SK-N-SH treated with all-trans-retinoic acid at 6 μM for 48 hours (cell line): ENCODE measurements around the gene PRKCZ.

Source experiments
- ATAC-seq: fragments of 200-7000 bp; cut with Tn5 transposase; 3 replicates; pipeline ENCODE4 v1.9.1; 2020; ENCODE audit warnings: mild to moderate bottlenecking, moderate library complexity
- ARNTL ChIP-seq: fragments of 450-650 bp; formaldehyde crosslinking; IDR thresholded peaks from 2 replicates; pipeline ENCODE4 v1.5.0; 2020; ENCODE audit warnings: low read depth, mild to moderate bottlenecking, moderate library complexity, borderline replicate concordance
- BACH2 ChIP-seq: fragments of 250-450 bp; sonication (Bioruptor Pico); IDR thresholded peaks from 2 replicates; pipeline ENCODE4 v1.9.0; 2021; ENCODE audit warnings: mild to moderate bottlenecking, borderline replicate concordance
- CREB5 ChIP-seq: fragments of 250-450 bp; sonication (Bioruptor Pico); IDR thresholded peaks from 2 replicates; pipeline ENCODE4 v1.5.1; 2020; ENCODE audit warnings: low read depth, mild to moderate bottlenecking, moderate library complexity
- CSDC2 ChIP-seq: fragments of 250-450 bp; sonication (Bioruptor Pico); IDR thresholded peaks from 2 replicates; pipeline ENCODE4 v1.5.0; 2020; ENCODE audit warnings: mild to moderate bottlenecking, moderate library complexity
- CSRNP3 ChIP-seq: fragments of 250-450 bp; sonication (Bioruptor Pico); IDR thresholded peaks from 2 replicates; pipeline ENCODE4 v1.5.1; 2021; ENCODE audit warnings: mild to moderate bottlenecking, moderate library complexity
- ESRRG ChIP-seq: fragments of 250-450 bp; sonication (Bioruptor Pico); IDR thresholded peaks from 2 replicates; pipeline ENCODE4 v1.6.1; 2021; ENCODE audit warnings: mild to moderate bottlenecking
- GLIS3 ChIP-seq: fragments of 250-450 bp; sonication (Bioruptor Pico); IDR thresholded peaks from 2 replicates; pipeline ENCODE4 v1.5.0; 2020; ENCODE audit warnings: mild to moderate bottlenecking, moderate library complexity
- ISL1 ChIP-seq: fragments of 250-450 bp; sonication (Bioruptor Pico); IDR thresholded peaks from 2 replicates; pipeline ENCODE4 v2.1.2; 2022; ENCODE audit warnings: mild to moderate bottlenecking, moderate library complexity
- OSR1 ChIP-seq: fragments of 250-450 bp; sonication (Bioruptor Pico); IDR thresholded peaks from 2 replicates; pipeline ENCODE4 v1.8.0; 2022; ENCODE audit warnings: moderate library complexity, mild to moderate bottlenecking, inconsistent platforms
- POU6F1 ChIP-seq: fragments of 250-450 bp; sonication (Bioruptor Pico); IDR thresholded peaks from 2 replicates; pipeline ENCODE4 v1.8.0; 2021; ENCODE audit warnings: low read depth, mild to moderate bottlenecking, moderate library complexity, borderline replicate concordance
- PPARA ChIP-seq: fragments of 250-450 bp; sonication (Bioruptor Pico); IDR thresholded peaks from 2 replicates; pipeline ENCODE4 v1.5.0; 2020; ENCODE audit warnings: mild to moderate bottlenecking, borderline replicate concordance
- RARB ChIP-seq: fragments of 250-450 bp; sonication (Bioruptor Pico); IDR thresholded peaks from 2 replicates; pipeline ENCODE4 v1.8.0; 2021; ENCODE audit warnings: mild to moderate bottlenecking, moderate library complexity
- SNAI2 ChIP-seq: fragments of 250-450 bp; sonication (Bioruptor Pico); IDR thresholded peaks from 2 replicates; pipeline ENCODE4 v1.5.0; 2020; ENCODE audit warnings: mild to moderate bottlenecking, moderate library complexity
- TCF4 ChIP-seq: fragments of 250-450 bp; sonication (Bioruptor Pico); IDR thresholded peaks from 2 replicates; pipeline ENCODE4 v1.8.0; 2021; ENCODE audit warnings: mild to moderate bottlenecking, moderate library complexity, borderline replicate concordance
- ZC3H10 ChIP-seq: fragments of 250-450 bp; sonication (Bioruptor Pico); IDR thresholded peaks from 2 replicates; pipeline ENCODE4 v1.5.1; 2021; ENCODE audit warnings: mild to moderate bottlenecking, moderate library complexity
- ZFP3 ChIP-seq: fragments of 250-450 bp; sonication (Bioruptor Pico); IDR thresholded peaks from 2 replicates; pipeline ENCODE4 v1.5.0; 2020; ENCODE audit warnings: mild to moderate bottlenecking, moderate library complexity
- ZFP30 ChIP-seq: fragments of 450-650 bp; formaldehyde crosslinking; IDR thresholded peaks from 2 replicates; pipeline ENCODE4 v1.5.0; 2022; ENCODE audit warnings: mild to moderate bottlenecking, moderate library complexity
- ZNF565 ChIP-seq: fragments of 450-650 bp; formaldehyde crosslinking; conservative IDR thresholded peaks from 2 replicates; pipeline ENCODE4 v1.5.0; 2020; ENCODE audit warnings: low read depth, mild to moderate bottlenecking, moderate library complexity
- ZNF8 ChIP-seq: fragments of 450-650 bp; formaldehyde crosslinking; IDR thresholded peaks from 2 replicates; pipeline ENCODE4 v1.5.0; 2020; ENCODE audit warnings: mild to moderate bottlenecking, moderate library complexity
- TF ChIP-seq, protein P1 (sequence below): fragments of 250-450 bp; sonication (Bioruptor Pico); IDR thresholded peaks from 2 replicates; pipeline ENCODE4 v1.8.0; 2020; ENCODE audit warnings: mild to moderate bottlenecking, moderate library complexity, borderline replicate concordance

Gene PRKCZ

GRCh38 chr1:2099886-2100779, 49.9 kb downstream of the PRKCZ start (continued):
- TF ChIP-seq, protein P1, sequence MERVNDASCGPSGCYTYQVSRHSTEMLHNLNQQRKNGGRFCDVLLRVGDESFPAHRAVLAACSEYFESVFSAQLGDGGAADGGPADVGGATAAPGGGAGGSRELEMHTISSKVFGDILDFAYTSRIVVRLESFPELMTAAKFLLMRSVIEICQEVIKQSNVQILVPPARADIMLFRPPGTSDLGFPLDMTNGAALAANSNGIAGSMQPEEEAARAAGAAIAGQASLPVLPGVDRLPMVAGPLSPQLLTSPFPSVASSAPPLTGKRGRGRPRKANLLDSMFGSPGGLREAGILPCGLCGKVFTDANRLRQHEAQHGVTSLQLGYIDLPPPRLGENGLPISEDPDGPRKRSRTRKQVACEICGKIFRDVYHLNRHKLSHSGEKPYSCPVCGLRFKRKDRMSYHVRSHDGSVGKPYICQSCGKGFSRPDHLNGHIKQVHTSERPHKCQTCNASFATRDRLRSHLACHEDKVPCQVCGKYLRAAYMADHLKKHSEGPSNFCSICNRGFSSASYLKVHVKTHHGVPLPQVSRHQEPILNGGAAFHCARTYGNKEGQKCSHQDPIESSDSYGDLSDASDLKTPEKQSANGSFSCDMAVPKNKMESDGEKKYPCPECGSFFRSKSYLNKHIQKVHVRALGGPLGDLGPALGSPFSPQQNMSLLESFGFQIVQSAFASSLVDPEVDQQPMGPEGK (CRISPR knock-in tag), result no peak
- TF ChIP-seq ZNF565 (CRISPR knock-in tag) (no peak), SNAI2 (CRISPR knock-in tag) (no peak), ESRRG (CRISPR knock-in tag) (no peak), ZC3H10 (CRISPR knock-in tag) (no peak), PPARA (no peak), ISL1 (CRISPR knock-in tag) (no peak), ARNTL (CRISPR knock-in tag) (no peak)

- TF ChIP-seq ZFP3 (CRISPR knock-in tag), result no peak
- no peak for TF ChIP-seq PPARA
- TF ChIP-seq OSR1 (CRISPR knock-in tag), result no peak
- no peak for TF ChIP-seq ZC3H10 (CRISPR knock-in tag)
- TF ChIP-seq, protein P1 (CRISPR knock-in tag), result no peak
- no peak for TF ChIP-seq ARNTL (CRISPR knock-in tag)
- TF ChIP-seq ISL1 (CRISPR knock-in tag), result no peak
- no peak for TF ChIP-seq TCF4
- no peak for TF ChIP-seq ZFP30 (CRISPR knock-in tag)
- TF ChIP-seq GLIS3 (CRISPR knock-in tag), result no peak
- TF ChIP-seq CSRNP3 (CRISPR knock-in tag), result no peak
- no peak for TF ChIP-seq BACH2 (CRISPR knock-in tag)
- ATAC-seq, result no peak
Observed at GRCh38 chr1:2100780-2101108, 50.5 kb downstream of the PRKCZ start.

- TF ChIP-seq ARNTL (CRISPR knock-in tag) (no peak), ZFP30 (CRISPR knock-in tag) (no peak), RARB (CRISPR knock-in tag) (no peak), TCF4 (no peak), POU6F1 (CRISPR knock-in tag) (no peak), ZNF565 (CRISPR knock-in tag) (no peak), ZNF8 (CRISPR knock-in tag) (no peak), CSDC2 (CRISPR knock-in tag) (no peak), SNAI2 (CRISPR knock-in tag) (no peak), PPARA (no peak), ISL1 (CRISPR knock-in tag) (no peak), CREB5 (no peak), ESRRG (CRISPR knock-in tag) (no peak), CSRNP3 (CRISPR knock-in tag) (no peak), ZC3H10 (CRISPR knock-in tag) (no peak)
- TF ChIP-seq, protein P1 (CRISPR knock-in tag), result no peak
- no peak for ATAC-seq
Observed at GRCh38 chr1:2101531-2101930, 51.3 kb downstream of the PRKCZ start.
